ENCODE data around the gene KHDRBS1.

Gene KHDRBS1

GRCh38 chr1:31981456-31981839 is 32.2 kb upstream of the KHDRBS1 start:
- no peak for TF ChIP-seq CTCF (IDR thresholded peaks at IDR 0.05; ENCODE audit: extremely low read depth, missing control alignments)
- DNase-seq (ENCODE audit: low spot score): no peak

- no peak for TF ChIP-seq CTCF (IDR thresholded peaks at IDR 0.05; ENCODE audit: extremely low read depth, missing control alignments)
- no peak for DNase-seq (ENCODE audit: low spot score)
Measured at GRCh38 chr1:31981972-31982371, 31.7 kb upstream of the KHDRBS1 start.

GRCh38 chr1:31984419-31985347 is 29.0 kb upstream of the KHDRBS1 start:
- DNase-seq (ENCODE audit: low spot score): no peak
- TF ChIP-seq CTCF (IDR thresholded peaks at IDR 0.05; ENCODE audit: extremely low read depth, missing control alignments): no peak

- no peak for TF ChIP-seq CTCF (IDR thresholded peaks at IDR 0.05; ENCODE audit: extremely low read depth, missing control alignments)
- peak; percentile 48 for DNase-seq (ENCODE audit: low spot score)
Measured at GRCh38 chr1:31985430-31985829, 28.2 kb upstream of the KHDRBS1 start.

GRCh38 chr1:31987135-31987619 is 26.5 kb upstream of the KHDRBS1 start:
- no peak for DNase-seq (ENCODE audit: low spot score)

GRCh38 chr1:31989964-31990363 is 23.7 kb upstream of the KHDRBS1 start:
- TF ChIP-seq CTCF (IDR thresholded peaks at IDR 0.05; ENCODE audit: extremely low read depth, missing control alignments): no peak
- DNase-seq (ENCODE audit: low spot score): no peak

More at GRCh38 chr1:31987135-31987619, 26.5 kb upstream of the KHDRBS1 start:
- TF ChIP-seq CTCF (IDR thresholded peaks at IDR 0.05; ENCODE audit: extremely low read depth, missing control alignments): no peak

- DNase-seq (ENCODE audit: low spot score): no peak
- TF ChIP-seq CTCF (IDR thresholded peaks at IDR 0.05; ENCODE audit: extremely low read depth, missing control alignments): no peak
Measured at GRCh38 chr1:31991182-31991581, 22.5 kb upstream of the KHDRBS1 start.
